Right lobe of liver (tissue), 4 donors: ENCODE results near the gene DDX1.

Experiments used
- POLR2A ChIP-seq: fragments of 450-650 bp; IDR thresholded peaks from one replicate; pipeline ENCODE4 v1.6.1; 2017; ENCODE audit warnings: antibody characterized with exemption, mild to moderate bottlenecking
- TF ChIP-seq, protein P1 (sequence below), 4 donors: fragments of 200-600 bp in 3 of 4; fragments of 450-650 bp in 1 of 4; IDR thresholded peaks; one replicate each; pipeline versions ENCODE4 v1.5.1 to v1.8.0; 2016 to 2022; ENCODE audit warnings: antibody characterized with exemption in 4 of 4, mild to moderate bottlenecking in 2 of 4
- donor health status: DM: no; HTN: no; CAD: no.
- donor health status: DM: no; HTN: no; CAD: no.
- donor health status: DM: no; HTN: yes; CAD: no.

DNA sequence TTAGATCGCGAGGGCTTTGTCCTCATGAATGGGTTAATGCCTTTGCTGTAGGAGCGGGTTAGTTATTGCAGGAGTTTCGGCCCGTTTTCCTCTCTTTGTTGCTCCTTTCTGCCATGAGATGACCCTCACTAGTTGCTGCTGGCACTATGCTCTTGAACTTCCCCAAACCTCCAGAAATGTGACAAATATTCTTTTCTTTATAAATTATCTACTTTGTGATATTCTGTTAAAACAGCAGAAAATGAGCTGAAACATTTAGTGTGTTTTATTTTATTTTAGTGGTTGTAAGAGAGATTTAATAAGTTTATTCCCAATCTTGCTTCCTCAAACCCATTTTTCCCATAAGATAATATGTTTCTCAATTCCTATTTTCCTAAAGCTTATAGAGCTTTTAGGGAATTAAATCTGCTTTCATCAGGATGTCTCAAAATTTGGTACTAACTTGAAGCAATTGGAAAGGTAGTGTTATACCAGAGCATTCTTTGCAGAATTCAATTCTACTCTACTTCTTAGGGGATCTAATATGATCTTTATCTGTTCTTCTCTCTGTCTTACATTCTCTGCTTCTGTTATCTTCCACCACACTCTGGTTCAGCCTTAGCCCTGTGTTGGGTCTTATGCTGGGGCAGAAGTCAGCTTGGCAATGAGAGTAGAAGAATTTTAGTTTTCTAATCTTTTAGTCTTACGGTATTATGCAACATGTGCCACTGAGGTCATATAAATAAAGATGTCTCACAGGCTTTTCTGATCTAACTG, 23.1 kb downstream of the DDX1 start:
- TF ChIP-seq, protein P1, sequence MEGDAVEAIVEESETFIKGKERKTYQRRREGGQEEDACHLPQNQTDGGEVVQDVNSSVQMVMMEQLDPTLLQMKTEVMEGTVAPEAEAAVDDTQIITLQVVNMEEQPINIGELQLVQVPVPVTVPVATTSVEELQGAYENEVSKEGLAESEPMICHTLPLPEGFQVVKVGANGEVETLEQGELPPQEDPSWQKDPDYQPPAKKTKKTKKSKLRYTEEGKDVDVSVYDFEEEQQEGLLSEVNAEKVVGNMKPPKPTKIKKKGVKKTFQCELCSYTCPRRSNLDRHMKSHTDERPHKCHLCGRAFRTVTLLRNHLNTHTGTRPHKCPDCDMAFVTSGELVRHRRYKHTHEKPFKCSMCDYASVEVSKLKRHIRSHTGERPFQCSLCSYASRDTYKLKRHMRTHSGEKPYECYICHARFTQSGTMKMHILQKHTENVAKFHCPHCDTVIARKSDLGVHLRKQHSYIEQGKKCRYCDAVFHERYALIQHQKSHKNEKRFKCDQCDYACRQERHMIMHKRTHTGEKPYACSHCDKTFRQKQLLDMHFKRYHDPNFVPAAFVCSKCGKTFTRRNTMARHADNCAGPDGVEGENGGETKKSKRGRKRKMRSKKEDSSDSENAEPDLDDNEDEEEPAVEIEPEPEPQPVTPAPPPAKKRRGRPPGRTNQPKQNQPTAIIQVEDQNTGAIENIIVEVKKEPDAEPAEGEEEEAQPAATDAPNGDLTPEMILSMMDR (IDR thresholded peaks at IDR 0.05) = no peak
- TF ChIP-seq POLR2A = no peak
